HepG2 (cell line): ENCODE data around the gene SNRPD3. TPM values are rescaled to one million over a fixed set of nuclear protein-coding genes. Genes with fewer than 3 reads are reported as not detected.
"Not testable (repeated sequence)": the region's sequence is repeated elsewhere in the genome, so short reads cannot be mapped to it uniquely, and the experiment has no call there.

Experiments used
- ATAC-seq: fragments of 200-7000 bp; cut with Tn5 transposase; 3 replicates; pipeline ENCODE4 v1.9.1; 2020; ENCODE audit warnings: mild to moderate bottlenecking, moderate library complexity
- BruUV-seq: library from RNA; stranded (reverse); fragments of 400-500 nt; replicated peaks from 2 replicates; lab custom pipeline; 2021; lab: Mats Ljungman, UMichigan
- CTCF ChIA-PET: fragments of 300-600 bp; formaldehyde crosslinking; extraction: SDS; loops from one replicate; lab custom pipeline; 2021; ENCODE audit warnings: low total read pairs, inconsistent platforms, low intra/inter-chr PET ratio; lab: Yijun Ruan, JAX
- POLR2A ChIA-PET: fragments of 350-600 bp; sonication (Branson Sonifier 250); formaldehyde crosslinking; loops from one replicate; lab custom pipeline; 2020; ENCODE audit warnings: antibody characterized with exemption, inconsistent platforms; lab: Yijun Ruan, JAX
- DNase-seq: peaks from one replicate; pipeline ENCODE4 v3.0.0-alpha.2; 2015; ENCODE audit warnings: low spot score
- FAIRE-seq: peaks from 3 replicates; lab custom pipeline; 2011; peaks lifted over from hg19 to GRCh38; lab: Jason Lieb, UNC
- H2AFZ ChIP-seq: one replicate; pipeline ENCODE4 v1.6.1; 2011; ENCODE audit warnings: low read length, inconsistent platforms
- H3K27ac ChIP-seq: fragments of 300-600 bp; 3 replicates; pipeline ENCODE4 v1.8.0; 2011; ENCODE audit warnings: mixed run types, mild to moderate bottlenecking, mixed read lengths, low read length, inconsistent platforms; ENCODE audit not compliant: insufficient read depth; ENCODE audit errors: extremely low read length
- H3K27me3 ChIP-seq, 2 experiments: fragments of 200-600 bp in 1 of 2; 2 replicates in 1 of 2; 3 replicates in 1 of 2; pipeline versions ENCODE4 v1.6.0 to v1.8.0; 2011; ENCODE audit warnings: low read length in 2 of 2, mild to moderate bottlenecking in 2 of 2, moderate library complexity in 2 of 2, inconsistent platforms in 1 of 2; ENCODE audit not compliant: insufficient read depth in 2 of 2, control insufficient read depth in 1 of 2
- H3K36me3 ChIP-seq, 2 experiments: fragments of 200-600 bp in 1 of 2; replicated peaks in 1 of 2; 2 replicates in 1 of 2; 3 replicates in 1 of 2; pipeline versions ENCODE4 v1.5.1 to v1.8.0; 2011; ENCODE audit warnings: low read length in 2 of 2, inconsistent platforms in 1 of 2; ENCODE audit not compliant: insufficient read depth in 2 of 2, control insufficient read depth in 1 of 2
- H3K4me1 ChIP-seq: 2 replicates; pipeline ENCODE4 v1.5.1; 2012; ENCODE audit warnings: low read length, inconsistent platforms; ENCODE audit not compliant: insufficient read depth
- H3K4me2 ChIP-seq: 2 replicates; pipeline ENCODE4 v1.6.0; 2011; ENCODE audit warnings: low read depth, low read length, inconsistent platforms
- H3K4me3 ChIP-seq, 3 experiments: fragments of 200-600 bp in 1 of 3; sonication (generic), shearing (Covaris generic) in 1 of 3; replicated peaks in 1 of 3; 2 replicates each; pipeline ENCODE4 v1.5.1; 2011 to 2016; ENCODE audit warnings: low read length in 3 of 3, inconsistent platforms in 2 of 3, low read depth in 2 of 3, mild to moderate bottlenecking in 2 of 3, control low read depth in 1 of 3, mixed read lengths in 1 of 3; ENCODE audit not compliant: insufficient read depth in 1 of 3
- H3K79me2 ChIP-seq: one replicate; pipeline ENCODE4 v1.6.1; 2011; ENCODE audit warnings: low read length, inconsistent platforms; ENCODE audit not compliant: insufficient read depth
- H3K9ac ChIP-seq: 2 replicates; pipeline ENCODE4 v1.6.0; 2011; ENCODE audit warnings: mild to moderate bottlenecking, low read depth, low read length, inconsistent platforms; ENCODE audit not compliant: insufficient read depth
- H3K9me3 ChIP-seq: 2 replicates; pipeline ENCODE4 v1.5.1; 2012; ENCODE audit warnings: mild to moderate bottlenecking, low read length
- H4K20me1 ChIP-seq: 2 replicates; pipeline ENCODE4 v1.6.0; 2011; ENCODE audit warnings: inconsistent platforms, mild to moderate bottlenecking, low read length, moderate library complexity; ENCODE audit not compliant: insufficient read depth
- ETV5 ChIP-seq: IDR thresholded peaks from 2 replicates; pipeline ENCODE4 v1.6.1; 2018; ENCODE audit warnings: missing biosample characterization, missing genetic modification reagents, inconsistent platforms, borderline replicate concordance
- HDAC2 ChIP-seq: sonication (generic); formaldehyde crosslinking; IDR thresholded peaks from 2 replicates; pipeline ENCODE4 v1.4.0; 2020; ENCODE audit warnings: missing genetic modification reagents
- HOXA3 ChIP-seq: sonication (generic); formaldehyde crosslinking; IDR thresholded peaks from 2 replicates; pipeline ENCODE4 v1.5.0; 2020; ENCODE audit warnings: missing genetic modification reagents
- SALL1 ChIP-seq: sonication (generic); formaldehyde crosslinking; IDR thresholded peaks from 2 replicates; pipeline ENCODE4 v1.8.0; 2022; ENCODE audit warnings: mild to moderate bottlenecking, missing genetic modification reagents
- TBX2 ChIP-seq: sonication (generic); formaldehyde crosslinking; IDR thresholded peaks from 2 replicates; pipeline ENCODE4 v1.5.0; 2020; ENCODE audit warnings: missing genetic modification reagents, mild to moderate bottlenecking, borderline replicate concordance
- WGBS: methylation state at CpG from one replicate; pipeline ENCODE4 v1.1.6; 2017; ENCODE audit warnings: low lambda C conversion rate; 5-methylcytosine and 5-hydroxymethylcytosine counted together
- in situ Hi-C: cut with HindIII; loops from 2 replicates; pipeline ENCODE4 v1.10.0; 2017; ENCODE audit warnings: low pct_unique_long_range_greater_than_20kb; ENCODE audit not compliant: extremely low pct_ligation_motif_present
- intact Hi-C: fragments of 100-400 bp; cut with micrococcal nuclease; formaldehyde crosslinking; loops from one replicate; pipeline ENCODE4 v1.10.0; 2022; ENCODE audit not compliant: unreplicated experiment
- polyA plus RNA-seq, 8 experiments: library from polyadenylated mRNA; depleted of rRNA in 3 of 8; stranded (reverse) in 7 of 8; unstranded in 1 of 8; fragments of >200 nt; fragmentation: Illumina TruSeq in 4 of 8; extraction: Trizol in 4 of 8; gene quantifications; 2 replicates each; pipeline versions ENCODE4 v1.2.1 to v1.2.3, GENCODE V29; 2011 to 2016; ENCODE audit warnings: low read depth in 4 of 8, missing spikeins in 1 of 8, mixed read lengths in 1 of 8; ENCODE audit not compliant: insufficient read depth in 1 of 8
- total RNA-seq, 5 experiments: library from RNA; depleted of rRNA; stranded (reverse); fragments of >200 nt; fragmentation: Illumina TruSeq; extraction: Trizol; gene quantifications; 2 replicates each; pipeline ENCODE4 v1.2.3, GENCODE V29; 2016; ENCODE audit warnings: low read depth in 1 of 5
- TF ChIP-seq, protein P1 (sequence below): sonication (generic); formaldehyde crosslinking; IDR thresholded peaks from 2 replicates; pipeline ENCODE4 v1.4.0; 2020; ENCODE audit warnings: missing genetic modification reagents
- TF ChIP-seq, protein P2 (sequence below): sonication (generic); formaldehyde crosslinking; IDR thresholded peaks from 2 replicates; pipeline ENCODE4 v1.5.1; 2020; ENCODE audit warnings: mild to moderate bottlenecking, missing genetic modification reagents, moderate library complexity
- TF ChIP-seq, protein P3 (sequence below): sonication (generic); formaldehyde crosslinking; IDR thresholded peaks from 2 replicates; pipeline ENCODE4 v1.4.0; 2020; ENCODE audit warnings: missing genetic modification reagents, mild to moderate bottlenecking, borderline replicate concordance
- TF ChIP-seq, protein P4 (sequence below): sonication (generic); formaldehyde crosslinking; IDR thresholded peaks from 2 replicates; pipeline ENCODE4 v1.4.0; 2020; ENCODE audit warnings: missing genetic modification reagents
- TF ChIP-seq, protein P5 (sequence below): sonication (generic); formaldehyde crosslinking; conservative IDR thresholded peaks from 2 replicates; pipeline ENCODE4 v1.4.0; 2020; ENCODE audit warnings: mild to moderate bottlenecking, missing genetic modification reagents, moderate library complexity

The SNRPD3 gene
- total and polyA plus RNA-seq, 2 of the 13 experiments (the other 11 are each of a cell fraction or from before 2014, with no cell fraction given) = 110 to 209 TPM

DNA sequence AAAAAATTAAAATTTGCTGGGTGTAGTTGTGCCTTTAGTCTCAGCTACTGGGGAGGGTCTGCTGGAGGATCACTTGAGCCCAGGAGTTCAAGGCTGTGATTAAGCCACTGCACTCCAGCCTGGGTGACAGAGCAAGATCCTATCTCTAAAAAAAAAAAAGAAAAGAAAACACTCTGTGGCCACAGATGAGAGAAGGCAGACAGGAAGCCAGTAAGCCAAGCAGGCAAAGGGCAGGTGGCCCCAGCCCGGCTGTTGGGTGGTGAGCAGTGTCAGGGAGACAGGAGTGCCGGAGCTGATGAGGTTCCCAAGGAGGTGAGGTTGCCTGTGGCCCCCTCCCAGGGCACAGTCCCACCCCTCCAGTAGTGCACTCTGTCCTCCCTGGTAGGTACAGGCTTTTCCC lies 66.8 kb downstream of the SNRPD3 start:
- BruUV-seq, H3K36me3 ChIP-seq, H3K27ac ChIP-seq, FAIRE-seq, ATAC-seq, H3K9me3 ChIP-seq, H3K79me2 ChIP-seq, H4K20me1 ChIP-seq, CTCF ChIA-PET, H3K9ac ChIP-seq, H2AFZ ChIP-seq, H3K27me3 ChIP-seq, H3K4me3 ChIP-seq, POLR2A ChIA-PET, intact Hi-C loops, in situ Hi-C loops, H3K4me2 ChIP-seq: not testable (repeated sequence)
- H3K4me1 ChIP-seq = peaks cover 14% of the 10 kb centered on the region
- peak; percentile 41 for DNase-seq
- WGBS = 15% methylated on average over 2 of the region's 2 CpGs
- peak; percentile 33; the same call in 1 of the 2 replicates for TF ChIP-seq HDAC2 (CRISPR knock-in tag)
- TF ChIP-seq ETV5 (CRISPR knock-in tag) = peak; percentile 68; the same call in 1 of the 2 replicates
- TF ChIP-seq, protein P1, sequence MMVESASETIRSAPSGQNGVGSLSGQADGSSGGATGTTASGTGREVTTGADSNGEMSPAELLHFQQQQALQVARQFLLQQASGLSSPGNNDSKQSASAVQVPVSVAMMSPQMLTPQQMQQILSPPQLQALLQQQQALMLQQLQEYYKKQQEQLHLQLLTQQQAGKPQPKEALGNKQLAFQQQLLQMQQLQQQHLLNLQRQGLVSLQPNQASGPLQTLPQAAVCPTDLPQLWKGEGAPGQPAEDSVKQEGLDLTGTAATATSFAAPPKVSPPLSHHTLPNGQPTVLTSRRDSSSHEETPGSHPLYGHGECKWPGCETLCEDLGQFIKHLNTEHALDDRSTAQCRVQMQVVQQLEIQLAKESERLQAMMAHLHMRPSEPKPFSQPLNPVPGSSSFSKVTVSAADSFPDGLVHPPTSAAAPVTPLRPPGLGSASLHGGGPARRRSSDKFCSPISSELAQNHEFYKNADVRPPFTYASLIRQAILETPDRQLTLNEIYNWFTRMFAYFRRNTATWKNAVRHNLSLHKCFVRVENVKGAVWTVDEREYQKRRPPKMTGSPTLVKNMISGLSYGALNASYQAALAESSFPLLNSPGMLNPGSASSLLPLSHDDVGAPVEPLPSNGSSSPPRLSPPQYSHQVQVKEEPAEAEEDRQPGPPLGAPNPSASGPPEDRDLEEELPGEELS (CRISPR knock-in tag) = 0 out of 2 replicates have a peak, but pooled peaks have one; percentile 25
- TF ChIP-seq, protein P2, sequence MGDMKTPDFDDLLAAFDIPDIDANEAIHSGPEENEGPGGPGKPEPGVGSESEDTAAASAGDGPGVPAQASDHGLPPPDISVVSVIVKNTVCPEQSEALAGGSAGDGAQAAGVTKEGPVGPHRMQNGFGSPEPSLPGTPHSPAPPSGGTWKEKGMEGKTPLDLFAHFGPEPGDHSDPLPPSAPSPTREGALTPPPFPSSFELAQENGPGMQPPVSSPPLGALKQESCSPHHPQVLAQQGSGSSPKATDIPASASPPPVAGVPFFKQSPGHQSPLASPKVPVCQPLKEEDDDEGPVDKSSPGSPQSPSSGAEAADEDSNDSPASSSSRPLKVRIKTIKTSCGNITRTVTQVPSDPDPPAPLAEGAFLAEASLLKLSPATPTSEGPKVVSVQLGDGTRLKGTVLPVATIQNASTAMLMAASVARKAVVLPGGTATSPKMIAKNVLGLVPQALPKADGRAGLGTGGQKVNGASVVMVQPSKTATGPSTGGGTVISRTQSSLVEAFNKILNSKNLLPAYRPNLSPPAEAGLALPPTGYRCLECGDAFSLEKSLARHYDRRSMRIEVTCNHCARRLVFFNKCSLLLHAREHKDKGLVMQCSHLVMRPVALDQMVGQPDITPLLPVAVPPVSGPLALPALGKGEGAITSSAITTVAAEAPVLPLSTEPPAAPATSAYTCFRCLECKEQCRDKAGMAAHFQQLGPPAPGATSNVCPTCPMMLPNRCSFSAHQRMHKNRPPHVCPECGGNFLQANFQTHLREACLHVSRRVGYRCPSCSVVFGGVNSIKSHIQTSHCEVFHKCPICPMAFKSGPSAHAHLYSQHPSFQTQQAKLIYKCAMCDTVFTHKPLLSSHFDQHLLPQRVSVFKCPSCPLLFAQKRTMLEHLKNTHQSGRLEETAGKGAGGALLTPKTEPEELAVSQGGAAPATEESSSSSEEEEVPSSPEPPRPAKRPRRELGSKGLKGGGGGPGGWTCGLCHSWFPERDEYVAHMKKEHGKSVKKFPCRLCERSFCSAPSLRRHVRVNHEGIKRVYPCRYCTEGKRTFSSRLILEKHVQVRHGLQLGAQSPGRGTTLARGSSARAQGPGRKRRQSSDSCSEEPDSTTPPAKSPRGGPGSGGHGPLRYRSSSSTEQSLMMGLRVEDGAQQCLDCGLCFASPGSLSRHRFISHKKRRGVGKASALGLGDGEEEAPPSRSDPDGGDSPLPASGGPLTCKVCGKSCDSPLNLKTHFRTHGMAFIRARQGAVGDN = peak; percentile 50
- TF ChIP-seq, protein P3, sequence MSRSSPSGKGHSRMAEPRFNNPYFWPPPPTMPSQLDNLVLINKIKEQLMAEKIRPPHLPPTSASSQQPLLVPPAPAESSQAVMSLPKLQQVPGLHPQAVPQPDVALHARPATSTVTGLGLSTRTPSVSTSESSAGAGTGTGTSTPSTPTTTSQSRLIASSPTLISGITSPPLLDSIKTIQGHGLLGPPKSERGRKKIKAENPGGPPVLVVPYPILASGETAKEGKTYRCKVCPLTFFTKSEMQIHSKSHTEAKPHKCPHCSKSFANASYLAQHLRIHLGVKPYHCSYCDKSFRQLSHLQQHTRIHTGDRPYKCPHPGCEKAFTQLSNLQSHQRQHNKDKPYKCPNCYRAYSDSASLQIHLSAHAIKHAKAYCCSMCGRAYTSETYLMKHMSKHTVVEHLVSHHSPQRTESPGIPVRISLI (CRISPR knock-in tag) = peak; percentile 85; the same call in 1 of the 2 replicates
- 0 out of 2 replicates have a peak, but pooled peaks have one; percentile 16 for TF ChIP-seq SALL1 (CRISPR knock-in tag)
- TF ChIP-seq, protein P4, sequence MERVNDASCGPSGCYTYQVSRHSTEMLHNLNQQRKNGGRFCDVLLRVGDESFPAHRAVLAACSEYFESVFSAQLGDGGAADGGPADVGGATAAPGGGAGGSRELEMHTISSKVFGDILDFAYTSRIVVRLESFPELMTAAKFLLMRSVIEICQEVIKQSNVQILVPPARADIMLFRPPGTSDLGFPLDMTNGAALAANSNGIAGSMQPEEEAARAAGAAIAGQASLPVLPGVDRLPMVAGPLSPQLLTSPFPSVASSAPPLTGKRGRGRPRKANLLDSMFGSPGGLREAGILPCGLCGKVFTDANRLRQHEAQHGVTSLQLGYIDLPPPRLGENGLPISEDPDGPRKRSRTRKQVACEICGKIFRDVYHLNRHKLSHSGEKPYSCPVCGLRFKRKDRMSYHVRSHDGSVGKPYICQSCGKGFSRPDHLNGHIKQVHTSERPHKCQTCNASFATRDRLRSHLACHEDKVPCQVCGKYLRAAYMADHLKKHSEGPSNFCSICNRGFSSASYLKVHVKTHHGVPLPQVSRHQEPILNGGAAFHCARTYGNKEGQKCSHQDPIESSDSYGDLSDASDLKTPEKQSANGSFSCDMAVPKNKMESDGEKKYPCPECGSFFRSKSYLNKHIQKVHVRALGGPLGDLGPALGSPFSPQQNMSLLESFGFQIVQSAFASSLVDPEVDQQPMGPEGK (CRISPR knock-in tag) = 0 out of 2 replicates have a peak, but pooled peaks have one; percentile 11
- TF ChIP-seq TBX2 (CRISPR knock-in tag) = peak; percentile 16; the same call in 1 of the 2 replicates
- TF ChIP-seq, protein P5, sequence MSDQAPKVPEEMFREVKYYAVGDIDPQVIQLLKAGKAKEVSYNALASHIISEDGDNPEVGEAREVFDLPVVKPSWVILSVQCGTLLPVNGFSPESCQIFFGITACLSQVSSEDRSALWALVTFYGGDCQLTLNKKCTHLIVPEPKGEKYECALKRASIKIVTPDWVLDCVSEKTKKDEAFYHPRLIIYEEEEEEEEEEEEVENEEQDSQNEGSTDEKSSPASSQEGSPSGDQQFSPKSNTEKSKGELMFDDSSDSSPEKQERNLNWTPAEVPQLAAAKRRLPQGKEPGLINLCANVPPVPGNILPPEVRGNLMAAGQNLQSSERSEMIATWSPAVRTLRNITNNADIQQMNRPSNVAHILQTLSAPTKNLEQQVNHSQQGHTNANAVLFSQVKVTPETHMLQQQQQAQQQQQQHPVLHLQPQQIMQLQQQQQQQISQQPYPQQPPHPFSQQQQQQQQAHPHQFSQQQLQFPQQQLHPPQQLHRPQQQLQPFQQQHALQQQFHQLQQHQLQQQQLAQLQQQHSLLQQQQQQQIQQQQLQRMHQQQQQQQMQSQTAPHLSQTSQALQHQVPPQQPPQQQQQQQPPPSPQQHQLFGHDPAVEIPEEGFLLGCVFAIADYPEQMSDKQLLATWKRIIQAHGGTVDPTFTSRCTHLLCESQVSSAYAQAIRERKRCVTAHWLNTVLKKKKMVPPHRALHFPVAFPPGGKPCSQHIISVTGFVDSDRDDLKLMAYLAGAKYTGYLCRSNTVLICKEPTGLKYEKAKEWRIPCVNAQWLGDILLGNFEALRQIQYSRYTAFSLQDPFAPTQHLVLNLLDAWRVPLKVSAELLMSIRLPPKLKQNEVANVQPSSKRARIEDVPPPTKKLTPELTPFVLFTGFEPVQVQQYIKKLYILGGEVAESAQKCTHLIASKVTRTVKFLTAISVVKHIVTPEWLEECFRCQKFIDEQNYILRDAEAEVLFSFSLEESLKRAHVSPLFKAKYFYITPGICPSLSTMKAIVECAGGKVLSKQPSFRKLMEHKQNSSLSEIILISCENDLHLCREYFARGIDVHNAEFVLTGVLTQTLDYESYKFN (CRISPR knock-in tag) = peak; percentile 50
- 0 out of 2 replicates have a peak, but pooled peaks have one; percentile 25 for TF ChIP-seq HOXA3 (CRISPR knock-in tag)
